H1 (cell line): ENCODE results near the gene AOPEP. TPM values are rescaled to one million over a fixed set of nuclear protein-coding genes. Genes with fewer than 3 reads are reported as not detected.

Source experiments
- CTCF ChIA-PET: fragments of 300-600 bp; sonication (Branson Sonifier 250); formaldehyde crosslinking; loops from one replicate; lab custom pipeline; 2021; ENCODE audit not compliant: partially characterized antibody; lab: Charles Lee
- POLR2A ChIA-PET: fragments of 300-600 bp; sonication (Branson Sonifier 250); formaldehyde crosslinking; loops from one replicate; lab custom pipeline; 2021; ENCODE audit warnings: inconsistent platforms; ENCODE audit not compliant: partially characterized antibody; lab: Charles Lee
- DNase-seq, 2 experiments: peaks; one replicate each; pipeline versions ENCODE4 v3.0.0 to v3.0.0-alpha.2; 2010 to 2022; ENCODE audit warnings: low spot score in 2 of 2, low read depth in 1 of 2, mixed read lengths in 1 of 2
- FAIRE-seq: peaks from 2 replicates; lab custom pipeline; 2011; peaks lifted over from hg19 to GRCh38; lab: Jason Lieb, UNC
- H2AFZ ChIP-seq: 2 replicates; pipeline ENCODE4 v1.8.1; 2012; ENCODE audit warnings: low read length, inconsistent platforms
- H2AK5ac ChIP-seq: 2 replicates; pipeline ENCODE4 v1.6.1; 2013; ENCODE audit warnings: low read depth, low read length
- H2BK120ac ChIP-seq: replicated peaks from 2 replicates; pipeline ENCODE3; 2013; ENCODE audit warnings: low read depth, low read length, inconsistent platforms
- H2BK12ac ChIP-seq: 2 replicates; pipeline ENCODE4 v1.6.1; 2013; ENCODE audit warnings: low read depth, low read length
- H2BK15ac ChIP-seq: 2 replicates; pipeline ENCODE4 v1.6.1; 2013; ENCODE audit warnings: low read length
- H2BK20ac ChIP-seq: 2 replicates; pipeline ENCODE4 v1.6.1; 2013; ENCODE audit warnings: low read length
- H2BK5ac ChIP-seq: 2 replicates; pipeline ENCODE4 v1.6.1; 2013; ENCODE audit warnings: low read depth, low read length
- H3K14ac ChIP-seq: 2 replicates; pipeline ENCODE4 v1.6.1; 2013; ENCODE audit warnings: inconsistent platforms; ENCODE audit not compliant: insufficient read length
- H3K18ac ChIP-seq: 2 replicates; pipeline ENCODE4 v1.6.1; 2013; ENCODE audit warnings: low read length; ENCODE audit errors: extremely low read depth
- H3K23ac ChIP-seq: 2 replicates; pipeline ENCODE4 v1.6.1; 2013; ENCODE audit warnings: inconsistent platforms; ENCODE audit not compliant: insufficient read length
- H3K23me2 ChIP-seq: 2 replicates; pipeline ENCODE4 v1.6.1; 2013; ENCODE audit warnings: low read depth, low read length
- H3K27ac ChIP-seq: 2 replicates; pipeline ENCODE4 v1.6.1; 2011; ENCODE audit warnings: low read depth, low read length, inconsistent platforms
- H3K27me3 ChIP-seq, 4 experiments: replicated peaks in 1 of 4; 1 replicate in 1 of 4; 2 replicates in 3 of 4; pipeline versions ENCODE4 v1.6.1 to v1.8.1; 2011 to 2013; ENCODE audit warnings: low read length in 3 of 4, mild to moderate bottlenecking in 3 of 4, inconsistent platforms in 2 of 4, mixed read lengths in 2 of 4, moderate library complexity in 1 of 4; ENCODE audit not compliant: control insufficient read depth in 3 of 4, insufficient read depth in 3 of 4; ENCODE audit errors: extremely low read depth in 1 of 4
- H3K36me3 ChIP-seq, 4 experiments: 2 replicates each; pipeline versions ENCODE4 v1.6.1 to v1.8.1; 2011 to 2013; ENCODE audit warnings: mild to moderate bottlenecking in 4 of 4, low read length in 3 of 4, moderate library complexity in 2 of 4, control low read depth in 1 of 4, inconsistent platforms in 1 of 4; ENCODE audit not compliant: insufficient read depth in 4 of 4, control insufficient read depth in 2 of 4
- H3K4ac ChIP-seq: replicated peaks from 2 replicates; pipeline ENCODE3; 2013; ENCODE audit warnings: low read length, low read depth, mixed read lengths, inconsistent platforms; ENCODE audit not compliant: insufficient read length
- H3K4me1 ChIP-seq, 4 experiments: replicated peaks in 1 of 4; 1 replicate in 1 of 4; 2 replicates in 3 of 4; pipeline versions ENCODE4 v1.6.1 to v1.8.1; 2011 to 2013; ENCODE audit warnings: low read length in 3 of 4, inconsistent platforms in 2 of 4, mixed read lengths in 1 of 4; ENCODE audit not compliant: insufficient read depth in 4 of 4, control insufficient read depth in 3 of 4
- H3K4me2 ChIP-seq, 2 experiments: 2 replicates each; pipeline versions ENCODE4 v1.6.1 to v1.8.1; 2011 to 2013; ENCODE audit warnings: low read depth in 2 of 2, low read length in 2 of 2, control low read depth in 1 of 2, inconsistent platforms in 1 of 2, mild to moderate bottlenecking in 1 of 2; ENCODE audit not compliant: insufficient read depth in 1 of 2
- H3K4me3 ChIP-seq, 4 experiments: fragments of 200-600, 300-600 bp in 1 of 4; sonication (generic), shearing (Covaris generic), sonication (Bioruptor Twin) in 1 of 4; 2 replicates each; pipeline versions ENCODE4 v1.5.1 to v1.8.1; 2011 to 2016; ENCODE audit warnings: low read length in 4 of 4, low read depth in 3 of 4, control low read depth in 2 of 4, inconsistent platforms in 2 of 4, mild to moderate bottlenecking in 2 of 4, mixed read lengths in 1 of 4, moderate library complexity in 1 of 4; ENCODE audit not compliant: insufficient read depth in 2 of 4; ENCODE audit errors: extremely low read depth in 1 of 4
- H3K56ac ChIP-seq: replicated peaks from 2 replicates; pipeline ENCODE3; 2013; ENCODE audit warnings: low read depth, mild to moderate bottlenecking, mixed read lengths, low read length, inconsistent platforms; ENCODE audit not compliant: insufficient read length
- H3K79me1 ChIP-seq: 2 replicates; pipeline ENCODE4 v1.6.1; 2013; ENCODE audit warnings: low read depth, low read length, control low read depth
- H3K79me2 ChIP-seq, 2 experiments: 2 replicates each; pipeline versions ENCODE4 v1.6.1 to v1.8.1; 2012 to 2013; ENCODE audit warnings: low read length in 2 of 2, mild to moderate bottlenecking in 2 of 2, inconsistent platforms in 1 of 2; ENCODE audit not compliant: insufficient read depth in 2 of 2, control insufficient read depth in 1 of 2
- H3K9ac ChIP-seq, 4 experiments: replicated peaks in 1 of 4; 1 replicate in 1 of 4; 2 replicates in 3 of 4; pipeline versions ENCODE4 v1.6.1 to v1.8.1; 2011 to 2013; ENCODE audit warnings: low read depth in 3 of 4, low read length in 3 of 4, control low read depth in 2 of 4, mild to moderate bottlenecking in 2 of 4, moderate library complexity in 2 of 4, inconsistent platforms in 1 of 4; ENCODE audit errors: extremely low read depth in 1 of 4
- H3K9me3 ChIP-seq, 2 experiments: 2 replicates each; pipeline versions ENCODE4 v1.6.1 to v1.8.1; 2012 to 2013; ENCODE audit warnings: mild to moderate bottlenecking in 2 of 2, moderate library complexity in 2 of 2, control low read depth in 1 of 2, inconsistent platforms in 1 of 2, low read depth in 1 of 2, low read length in 1 of 2, mixed read lengths in 1 of 2; ENCODE audit not compliant: insufficient read depth in 2 of 2
- H4K20me1 ChIP-seq, 2 experiments: replicated peaks in 1 of 2; 2 replicates each; pipeline versions ENCODE3 to v1.8.1; 2011 to 2013; ENCODE audit warnings: inconsistent platforms in 2 of 2, low read length in 2 of 2, mild to moderate bottlenecking in 1 of 2; ENCODE audit not compliant: insufficient read depth in 2 of 2, control insufficient read depth in 1 of 2
- H4K5ac ChIP-seq: 2 replicates; pipeline ENCODE4 v1.6.1; 2013; ENCODE audit warnings: low read length, low read depth, mixed read lengths, inconsistent platforms; ENCODE audit not compliant: insufficient read length
- H4K8ac ChIP-seq: 2 replicates; pipeline ENCODE4 v1.8.0; 2013; ENCODE audit warnings: mild to moderate bottlenecking, moderate library complexity, low read length, inconsistent platforms; ENCODE audit not compliant: insufficient read depth; ENCODE audit errors: extremely low read depth
- H4K91ac ChIP-seq: replicated peaks from 2 replicates; pipeline ENCODE3; 2013; ENCODE audit warnings: low read length, mixed read lengths, inconsistent platforms; ENCODE audit not compliant: insufficient read length
- BCL11A ChIP-seq, 2 experiments: IDR thresholded peaks; one replicate each; pipeline ENCODE4 v1.6.1; 2011; ENCODE audit warnings: low read depth in 2 of 2, low read length in 2 of 2, mild to moderate bottlenecking in 2 of 2
- BRCA1 ChIP-seq: IDR thresholded peaks from 2 replicates; pipeline ENCODE4 v1.6.1; 2012; ENCODE audit warnings: low read depth, low read length, improper control_type of control experiment
- CBX5 ChIP-seq: fragments of 300-800, 300-1000 bp; sonication (generic); IDR thresholded peaks from 2 replicates; pipeline ENCODE4 v1.7.1; 2016; ENCODE audit warnings: antibody characterized with exemption, low read length, low read depth
- CBX8 ChIP-seq: fragments of 300-800, 300-1000 bp; sonication (generic); IDR thresholded peaks from 2 replicates; pipeline ENCODE4 v1.7.1; 2016; ENCODE audit warnings: low read depth, low read length, borderline replicate concordance
- CHD2 ChIP-seq: IDR thresholded peaks from 2 replicates; pipeline ENCODE4 v1.6.1; 2012; ENCODE audit warnings: low read length, improper control_type of control experiment
- JUN ChIP-seq: IDR thresholded peaks from 2 replicates; pipeline ENCODE4 v1.6.1; 2011; ENCODE audit warnings: low read depth, mild to moderate bottlenecking, improper control_type of control experiment, low read length
- JUND ChIP-seq: IDR thresholded peaks from 2 replicates; pipeline ENCODE4 v1.6.1; 2011; ENCODE audit warnings: mild to moderate bottlenecking, improper control_type of control experiment, low read length
- POU5F1 ChIP-seq: IDR thresholded peaks from 2 replicates; pipeline ENCODE4 v1.6.1; 2011; ENCODE audit warnings: low read depth, mild to moderate bottlenecking, low read length, moderate library complexity
- TAF1 ChIP-seq: IDR thresholded peaks from 2 replicates; pipeline ENCODE4 v1.6.1; 2011; ENCODE audit warnings: mild to moderate bottlenecking, low read depth, low read length
- TAF7 ChIP-seq: optimal IDR thresholded peaks from 2 replicates; pipeline ENCODE3; 2011; ENCODE audit warnings: low read depth, mild to moderate bottlenecking, inconsistent platforms, low read length, moderate library complexity, borderline replicate concordance
- TEAD4 ChIP-seq: IDR thresholded peaks from 2 replicates; pipeline ENCODE4 v1.6.1; 2012; ENCODE audit warnings: low read depth, low read length, inconsistent platforms, mixed read lengths
- WGBS, 2 experiments: shearing (Covaris generic) in 1 of 2; methylation state at CpG; one replicate each; pipeline versions ENCODE4 v1.1.6 to v1.1.7; 2013 to 2015; ENCODE audit warnings: low lambda C conversion rate in 2 of 2, mixed read lengths in 2 of 2, inconsistent platforms in 1 of 2, low coverage in 1 of 2, missing lambda C conversion rate in 1 of 2; ENCODE audit not compliant: insufficient replicate concordance in 2 of 2, insufficient coverage in 1 of 2, insufficient read length in 1 of 2; ENCODE audit errors: extremely low coverage in 1 of 2, missing lambda C conversion rate in 1 of 2; 5-methylcytosine and 5-hydroxymethylcytosine counted together
- polyA plus RNA-seq, 7 experiments: library from polyadenylated mRNA; depleted of rRNA in 3 of 7; stranded (reverse) in 5 of 7; unstranded in 2 of 7; fragments of >200 nt in 5 of 7; fragments of 200-250 nt in 2 of 7; gene quantifications; 1 replicate in 5 of 7; 2 replicates in 1 of 7; 4 replicates in 1 of 7; pipeline versions ENCODE4 v1.2.1 to v1.2.3, GENCODE V29; 2011 to 2013; ENCODE audit warnings: missing spikeins in 2 of 7, mixed read lengths in 2 of 7
- total RNA-seq: library from RNA; stranded (reverse); fragmentation: NEBNext Ultra II Directional; extraction: Animal tissue kit (Norgen Biotek cat#: 25700); gene quantifications from 2 replicates; pipeline ENCODE4 v1.2.1, GENCODE V29; 2021
- TF ChIP-seq, protein P1 (sequence below): IDR thresholded peaks from 2 replicates; pipeline ENCODE4 v1.6.1; 2012; ENCODE audit warnings: inconsistent platforms
- TF ChIP-seq, protein P2 (sequence below): IDR thresholded peaks from 2 replicates; pipeline ENCODE4 v1.6.1; 2011; ENCODE audit warnings: low read depth, mild to moderate bottlenecking, low read length; ENCODE audit not compliant: insufficient read depth

AOPEP gene
- total and polyA plus RNA-seq, 2 of the 8 experiments (the other 6 are each of a cell fraction or from before 2014, with no cell fraction given), result 6.1 to 14.3 TPM

- Histone ChIP-seq H3K36me3 (no peaks in the 10 kb centered on the region), H3K27ac (no peak overlapping the region), H3K23ac (no peak overlapping the region), H2BK15ac (no peak overlapping the region), H3K4me2 (no peak overlapping the region), H2BK5ac (no peak overlapping the region), H3K9me3 (no peaks in the 10 kb centered on the region), H3K14ac (no peak overlapping the region), H3K56ac (no peak overlapping the region), H2AK5ac (no peak overlapping the region), H3K23me2 (peaks cover under 1% of the 10 kb centered on the region; the same call in 1 of the 2 replicates), H4K8ac (no peak overlapping the region), H3K9ac (no peak overlapping the region), H4K5ac (no peak overlapping the region), H3K4me1 (no peaks in the 10 kb centered on the region), H3K79me2 (no peaks in the 10 kb centered on the region), H2BK12ac (no peak overlapping the region), H4K91ac (no peak overlapping the region), H2AFZ (no peak overlapping the region), H3K18ac (no peak overlapping the region), H3K27me3 (peaks cover 0 to 8% (median 2%) of the 10 kb centered on the region in 4 experiments; a peak in 5 of 7 replicates), H3K4me3 (no peak overlapping the region), H2BK20ac (no peak overlapping the region), H3K79me1 (no peaks in the 10 kb centered on the region), H2BK120ac (no peak overlapping the region), H4K20me1 (peaks cover 2% of the 10 kb centered on the region in 2 experiments), H3K4ac (no peak overlapping the region)
- FAIRE-seq, result no peak
- POLR2A ChIA-PET, result interaction anchor here (0.6 kb wide), 1 partner anchor 37 kb away, joined by 3 read pairs; no protein-coding TSS in a partner anchor
- DNase-seq, result no peak
- 86% methylated on average over 5 of the region's 5 CpGs; no CpG with 5 or more reads in 1 of the 2 experiments for WGBS, 2 experiments
- CTCF ChIA-PET, result interaction anchor here (0.6 to 2.4 kb wide), 2 partner anchors 9 to 105 kb away, joined by 5 to 7 read pairs; no protein-coding TSS in a partner anchor
- TF ChIP-seq, protein P1, sequence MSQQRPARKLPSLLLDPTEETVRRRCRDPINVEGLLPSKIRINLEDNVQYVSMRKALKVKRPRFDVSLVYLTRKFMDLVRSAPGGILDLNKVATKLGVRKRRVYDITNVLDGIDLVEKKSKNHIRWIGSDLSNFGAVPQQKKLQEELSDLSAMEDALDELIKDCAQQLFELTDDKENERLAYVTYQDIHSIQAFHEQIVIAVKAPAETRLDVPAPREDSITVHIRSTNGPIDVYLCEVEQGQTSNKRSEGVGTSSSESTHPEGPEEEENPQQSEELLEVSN, result no peak
- TF ChIP-seq, protein P2, sequence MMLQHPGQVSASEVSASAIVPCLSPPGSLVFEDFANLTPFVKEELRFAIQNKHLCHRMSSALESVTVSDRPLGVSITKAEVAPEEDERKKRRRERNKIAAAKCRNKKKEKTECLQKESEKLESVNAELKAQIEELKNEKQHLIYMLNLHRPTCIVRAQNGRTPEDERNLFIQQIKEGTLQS, result no peak
- TF ChIP-seq JUN (no peak), JUND (no peak), TAF1 (no peak), BRCA1 (no peak), CBX8 (no peak), TEAD4 (no peak), CBX5 (no peak), POU5F1 (no peak), BCL11A (IDR thresholded peaks at IDR 0.05; ENCODE audit: low read depth in 2 of 2, low read length in 2 of 2) (no peak), TAF7 (no peak), CHD2 (no peak)
These were observed 283.9 kb downstream of the AOPEP start for GRCh38 chr9:95010431-95010838.
